GM21526 (cell line): ENCODE data around the gene TMEM179.

Source experiments
- ATAC-seq: cut with Tn5 transposase; IDR thresholded peaks from one replicate; pipeline ENCODE4 v1.9.1; 2021; ENCODE audit warnings: moderate library complexity; ENCODE audit not compliant: unreplicated experiment, low FRiP score

TMEM179 gene

GRCh38 chr14:104600141-104600643 is 4.4 kb downstream of the TMEM179 start:
- ATAC-seq, result no peak

GRCh38 chr14:104599446-104599845 is 5.1 kb downstream of the TMEM179 start:
- ATAC-seq, result no peak

DNA sequence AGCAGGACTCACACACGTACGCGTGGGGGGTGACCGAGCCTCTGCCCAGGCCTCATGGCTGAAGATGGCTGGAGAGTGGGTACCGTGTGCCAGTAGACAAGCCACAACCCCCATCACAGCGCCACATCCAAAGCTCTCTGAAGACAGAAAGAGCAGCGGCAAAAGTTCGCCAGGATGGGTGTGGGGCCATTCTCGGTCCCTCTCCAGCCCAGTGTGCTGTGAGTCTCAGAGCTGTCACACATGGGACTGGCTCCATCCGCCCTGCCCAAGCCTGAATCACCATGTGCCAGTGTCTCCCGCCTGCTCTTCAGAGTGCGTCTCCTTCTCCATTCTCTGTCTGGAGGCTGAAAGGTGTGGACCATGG is 5.7 kb downstream of the TMEM179 start:
- no peak for ATAC-seq

DNA sequence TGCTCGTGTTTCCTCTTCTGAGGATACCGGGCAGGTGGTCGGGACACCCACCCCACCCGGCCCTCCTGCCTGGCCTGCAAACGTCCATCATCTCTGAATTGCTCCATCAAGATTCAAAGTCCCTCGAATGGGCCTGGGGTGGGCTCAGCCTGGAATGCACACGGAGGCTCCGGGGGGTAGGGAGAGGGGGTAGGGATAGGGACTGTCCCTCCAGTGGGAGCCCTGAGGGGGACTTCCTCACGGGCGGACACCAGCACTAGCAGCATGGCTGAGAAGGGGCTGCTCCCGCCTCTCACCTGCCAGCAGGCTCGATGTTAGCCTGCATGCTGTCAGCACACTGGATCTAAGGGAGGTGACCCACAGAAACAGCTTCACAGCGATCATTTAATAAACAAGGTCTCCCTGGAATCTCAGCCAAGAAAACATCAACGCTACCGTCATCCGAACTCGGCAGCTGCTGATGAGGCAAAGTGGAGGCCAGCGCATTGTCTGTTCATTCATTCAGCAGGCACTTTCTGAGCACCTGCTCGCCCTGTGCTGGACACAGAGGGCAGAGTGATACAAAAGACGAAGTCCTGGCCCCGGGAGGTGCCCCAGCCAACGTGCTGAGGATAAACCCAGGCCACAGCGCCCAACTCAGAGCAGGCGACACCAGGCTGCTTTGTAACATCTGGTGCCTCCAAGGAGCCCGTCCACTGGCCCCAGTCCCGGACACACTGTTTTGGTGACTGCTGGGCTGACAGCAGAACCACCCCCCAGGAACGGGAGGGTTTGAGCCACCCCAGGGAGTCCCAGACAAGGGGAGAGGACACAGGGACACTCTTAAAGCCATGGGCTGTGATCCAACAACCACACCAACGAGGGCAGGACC is 6.3 kb downstream of the TMEM179 start:
- ATAC-seq, result no peak

DNA sequence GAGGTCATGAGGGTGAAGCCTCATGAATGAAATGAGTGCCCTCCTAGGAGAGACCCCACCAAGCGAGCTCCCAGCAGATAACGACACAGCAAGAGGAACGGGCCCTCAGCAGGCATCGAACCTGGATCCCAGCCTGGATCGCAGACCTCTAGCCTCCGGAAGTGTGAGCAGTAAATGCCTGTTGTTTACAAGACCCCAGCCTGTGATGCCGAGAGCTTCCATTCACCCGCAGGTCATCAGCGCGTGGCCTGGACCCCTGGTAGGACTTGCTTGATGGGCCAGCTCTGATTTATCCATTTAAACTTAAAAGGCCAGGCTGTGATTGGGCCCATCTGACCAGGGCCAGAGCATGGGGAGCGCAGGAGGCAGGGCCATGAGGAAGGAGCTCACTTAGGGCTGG is 7.0 kb downstream of the TMEM179 start:
- ATAC-seq, result no peak

DNA sequence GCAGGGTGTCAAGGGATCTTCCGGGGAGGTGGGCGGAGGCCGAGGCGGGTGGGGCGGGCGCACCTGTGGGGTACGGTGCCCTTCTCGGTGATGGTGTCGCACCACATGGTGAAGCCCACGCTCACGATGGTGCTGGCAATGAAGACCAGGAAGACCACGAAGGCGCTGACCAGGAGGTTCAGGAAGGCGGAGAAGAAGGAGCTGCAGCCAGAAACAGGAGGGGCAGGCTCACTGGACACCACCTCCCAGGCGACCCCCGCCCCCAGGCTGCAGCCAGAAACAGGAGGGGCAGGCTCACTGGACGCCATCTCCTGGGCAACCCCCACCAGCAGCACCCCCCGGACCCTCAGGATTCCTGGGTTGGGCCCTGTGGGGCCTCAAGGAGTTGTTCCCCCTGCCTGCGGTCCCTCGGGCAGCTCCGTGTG is 7.6 kb downstream of the TMEM179 start:
- ATAC-seq, result no peak

DNA sequence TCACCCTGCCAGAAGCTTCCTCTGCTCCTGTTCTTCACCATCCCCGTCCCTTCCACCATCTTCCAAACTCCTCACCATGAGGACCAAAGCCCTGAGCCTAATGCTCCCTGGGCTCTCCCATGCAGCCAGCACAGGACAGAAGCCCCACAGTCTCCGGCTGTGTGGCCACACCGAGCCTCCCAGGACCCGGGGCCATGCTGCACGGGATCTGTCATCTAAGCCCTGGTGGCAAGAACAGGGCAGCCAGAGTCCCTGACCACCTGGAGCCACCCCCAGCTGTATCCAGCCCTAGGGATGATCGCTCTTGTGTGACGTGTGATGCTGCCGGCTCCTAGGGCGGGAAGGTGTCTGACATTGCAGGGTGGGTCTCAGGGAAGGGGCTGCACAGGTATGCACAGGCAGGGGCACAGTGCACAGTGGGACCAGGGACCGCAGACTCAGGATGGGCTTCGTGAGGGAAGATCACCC is 8.1 kb downstream of the TMEM179 start:
- ATAC-seq, result no peak

DNA sequence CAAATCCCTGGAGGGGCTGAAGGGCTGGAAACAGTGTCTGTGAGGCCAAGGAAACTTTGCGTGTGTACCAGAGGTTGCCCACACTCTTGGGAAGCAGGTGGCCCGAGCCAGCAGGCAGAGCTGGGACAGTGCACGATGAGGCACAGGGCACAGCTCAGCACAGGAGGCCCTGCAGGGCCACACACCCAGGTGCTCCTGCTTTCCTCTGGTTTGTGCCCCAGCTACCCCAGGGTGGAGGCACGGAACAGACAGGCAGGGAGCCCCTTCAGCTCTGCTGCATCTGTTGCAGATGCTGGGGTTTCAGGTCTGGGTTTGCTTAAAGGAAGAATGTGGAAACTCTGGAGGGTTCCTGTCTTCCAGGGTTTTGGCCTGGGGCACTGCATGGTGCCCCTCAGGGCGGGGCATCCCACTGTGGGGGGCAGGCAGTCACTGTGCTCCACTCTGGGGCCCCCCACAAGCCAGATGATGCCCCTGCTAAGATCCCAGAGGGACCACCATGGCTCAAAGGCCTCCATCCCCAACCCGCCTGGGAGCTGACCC is 8.6 kb downstream of the TMEM179 start:
- no peak for ATAC-seq

DNA sequence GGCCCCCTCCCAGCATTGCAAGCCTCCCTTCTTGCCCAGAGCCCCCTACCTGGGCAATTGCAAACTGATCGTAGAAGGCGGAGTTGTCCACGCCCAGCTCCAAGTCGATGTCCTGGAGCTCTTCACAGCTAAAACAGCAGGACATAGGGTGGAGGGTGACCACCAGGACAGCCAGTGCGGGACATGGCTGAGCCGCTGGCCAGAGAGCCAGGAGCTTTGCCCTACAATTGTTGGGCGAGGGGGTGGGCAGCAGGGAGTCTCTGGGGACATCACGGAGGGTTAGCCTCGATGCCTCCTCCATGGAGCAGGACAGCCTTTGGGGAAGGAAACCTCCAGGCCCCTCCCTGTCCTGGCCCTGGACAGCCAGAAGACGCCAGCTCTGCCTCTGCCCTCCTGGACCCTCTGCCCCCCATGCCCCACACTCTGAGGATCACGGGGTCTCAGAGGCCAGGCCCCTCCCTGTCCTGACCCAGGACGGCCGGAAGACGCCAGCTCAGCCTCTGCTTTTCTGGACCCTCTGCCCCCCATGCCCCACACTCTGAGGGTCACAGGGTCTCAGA is 9.4 kb downstream of the TMEM179 start:
- no peak for ATAC-seq

DNA sequence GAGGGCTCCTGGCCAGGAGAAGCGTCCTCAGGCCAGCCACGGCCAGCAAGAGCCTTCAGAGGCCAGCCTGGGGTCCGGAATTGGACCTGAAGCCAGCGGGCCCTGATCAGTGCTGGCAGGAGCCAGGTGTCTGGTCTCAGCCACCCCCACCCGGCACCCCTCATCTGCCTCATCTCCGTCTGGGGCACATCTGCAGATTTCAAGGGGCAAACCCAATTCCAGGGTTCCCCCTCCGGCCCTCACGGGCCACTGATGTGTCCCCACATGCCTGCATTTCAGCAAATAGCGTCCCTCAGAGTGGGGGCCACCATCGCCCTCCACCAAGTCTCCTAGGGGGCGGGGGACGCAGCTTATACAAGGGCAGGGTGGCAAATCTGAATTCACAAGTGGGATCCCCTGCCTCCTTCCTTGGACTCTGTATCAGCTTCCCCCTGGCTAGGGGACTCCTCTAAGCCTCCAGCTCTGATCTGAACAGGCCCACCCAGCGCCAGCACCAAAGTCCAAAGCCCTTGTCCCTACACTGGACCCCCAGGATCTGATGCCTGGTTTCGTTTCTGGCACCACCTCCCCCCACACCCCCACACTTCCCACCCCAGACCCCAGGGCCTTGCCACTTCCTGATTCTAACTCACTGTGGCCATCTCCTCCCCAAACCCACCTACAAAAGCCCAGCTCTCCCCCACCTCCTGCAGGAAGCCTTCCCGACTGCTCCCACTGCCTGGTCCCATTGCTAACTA is 10.1 kb downstream of the TMEM179 start:
- ATAC-seq, result no peak

DNA sequence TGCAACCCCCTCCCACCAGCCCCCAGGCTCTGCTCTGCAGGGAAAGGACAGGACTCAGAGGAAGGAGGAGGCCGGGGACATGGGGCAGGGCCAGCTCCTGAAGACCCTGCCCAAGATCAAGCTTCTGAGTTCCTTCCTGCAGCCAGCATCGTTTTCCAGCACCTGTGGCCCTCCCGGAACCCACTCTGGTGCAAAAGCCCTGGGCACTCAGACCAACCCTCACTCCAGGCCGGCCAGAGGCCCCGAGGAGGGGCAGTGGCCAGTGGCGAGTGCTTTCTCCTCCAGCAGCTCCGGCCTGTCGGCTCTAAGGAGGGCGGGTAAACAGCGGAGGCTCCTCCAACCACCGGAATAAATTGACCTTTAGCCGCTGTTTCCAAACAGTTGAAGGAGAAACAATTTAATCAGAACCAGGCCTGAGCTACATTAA is 10.8 kb downstream of the TMEM179 start:
- no peak for ATAC-seq

- no peak for ATAC-seq
Observed at GRCh38 chr14:104593241-104593701, 11.3 kb downstream of the TMEM179 start.

- ATAC-seq, result no peak
Observed at GRCh38 chr14:104592785-104593184, 11.8 kb downstream of the TMEM179 start.

DNA sequence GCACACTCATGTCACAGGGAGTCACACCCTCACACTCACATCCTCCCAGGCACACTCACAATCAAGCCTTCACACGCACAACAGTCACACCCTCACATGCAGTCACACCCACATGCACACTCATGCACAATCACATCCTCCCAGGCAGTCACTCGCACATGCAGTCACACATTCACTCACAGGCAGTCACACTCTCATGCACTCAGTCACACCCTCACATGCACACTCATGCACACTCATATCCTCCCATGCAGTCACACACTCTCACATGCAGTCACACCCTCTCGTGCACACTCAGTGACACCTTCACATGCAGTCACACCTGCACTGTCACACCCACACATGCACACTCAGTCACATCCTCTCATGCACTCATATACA is 12.3 kb downstream of the TMEM179 start:
- ATAC-seq, result no peak

DNA sequence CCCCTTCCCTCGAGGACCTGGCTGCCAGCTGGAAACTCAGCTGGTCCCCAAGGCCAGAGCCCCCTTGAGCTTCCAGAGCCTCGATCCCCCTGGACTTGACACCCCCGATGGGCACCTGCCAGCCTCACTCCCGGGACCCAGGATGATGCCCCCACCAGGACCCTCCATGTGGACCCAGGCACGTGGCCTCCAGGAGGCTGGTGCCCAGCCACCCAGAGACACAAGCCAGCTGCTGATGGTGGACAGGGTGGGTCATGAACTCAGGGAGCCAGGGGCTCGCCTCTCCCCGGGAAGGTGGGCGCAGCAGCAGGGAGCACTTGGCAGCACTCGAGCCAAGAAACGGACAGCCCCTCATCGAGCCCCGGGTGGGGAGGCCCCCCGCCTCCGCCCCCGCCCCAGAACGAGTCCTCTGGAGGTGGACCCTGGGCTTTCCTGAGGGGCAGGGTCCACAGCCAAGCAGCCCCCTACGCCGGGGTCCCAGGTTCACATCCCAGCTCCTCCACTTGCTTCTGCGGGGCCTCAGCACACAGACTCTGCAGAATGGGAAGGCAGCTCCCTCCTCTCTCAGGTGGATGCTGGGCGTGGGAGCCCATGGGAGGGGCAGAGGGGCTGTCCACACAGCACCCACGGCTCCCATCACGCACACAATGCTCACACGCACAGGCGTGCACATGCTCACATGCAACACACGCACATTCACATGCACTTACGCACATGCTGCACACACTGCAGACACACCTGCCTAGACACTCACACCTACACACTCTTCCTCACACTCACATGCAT is 12.9 kb downstream of the TMEM179 start:
- ATAC-seq, result no peak

GRCh38 chr14:104591031-104591430 is 13.5 kb downstream of the TMEM179 start:
- no peak for ATAC-seq

- no peak for ATAC-seq
Observed at GRCh38 chr14:104590240-104590965, 14.2 kb downstream of the TMEM179 start.

- ATAC-seq, result no peak
Observed at GRCh38 chr14:104589338-104590195, 15.0 kb downstream of the TMEM179 start.
